Nephron progenitor cell (in vitro differentiated cells): ENCODE data around the gene PLP1.

Source experiments
- DNase-seq: peaks from one replicate; pipeline ENCODE4 v3.0.0; 2021
- H3K27ac Mint-ChIP-seq: 2 replicates; pipeline ENCODE4 v1.8.0; 2021; ENCODE audit warnings: mild to moderate bottlenecking, moderate library complexity, mixed read lengths
- H3K27me3 Mint-ChIP-seq: 2 replicates; pipeline ENCODE4 v1.8.0; 2021; ENCODE audit warnings: mild to moderate bottlenecking, low read depth, mixed read lengths; ENCODE audit not compliant: poor library complexity
- H3K36me3 Mint-ChIP-seq: 2 replicates; pipeline ENCODE4 v1.8.0; 2021; ENCODE audit warnings: low read depth, mixed read lengths
- H3K4me1 Mint-ChIP-seq: 2 replicates; pipeline ENCODE4 v1.8.0; 2021; ENCODE audit warnings: mixed read lengths
- H3K4me3 Mint-ChIP-seq: 2 replicates; pipeline ENCODE4 v1.8.0; 2021; ENCODE audit warnings: mild to moderate bottlenecking, moderate library complexity, mixed read lengths
- H3K9me3 Mint-ChIP-seq: 2 replicates; pipeline ENCODE4 v1.8.0; 2021; ENCODE audit warnings: mild to moderate bottlenecking, moderate library complexity, mixed read lengths
- TF ChIP-seq, protein P1 (sequence below): fragments of 200-600 bp; sonication (generic); IDR thresholded peaks from 2 replicates; pipeline ENCODE4 v1.5.0; 2021; ENCODE audit warnings: antibody characterized with exemption

Gene PLP1, protein sequence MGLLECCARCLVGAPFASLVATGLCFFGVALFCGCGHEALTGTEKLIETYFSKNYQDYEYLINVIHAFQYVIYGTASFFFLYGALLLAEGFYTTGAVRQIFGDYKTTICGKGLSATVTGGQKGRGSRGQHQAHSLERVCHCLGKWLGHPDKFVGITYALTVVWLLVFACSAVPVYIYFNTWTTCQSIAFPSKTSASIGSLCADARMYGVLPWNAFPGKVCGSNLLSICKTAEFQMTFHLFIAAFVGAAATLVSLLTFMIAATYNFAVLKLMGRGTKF

GRCh38 chrX:103776546-103776945 lies at the start of gene PLP1:
TSS of gene PLP1 (plus strand) at chrX:103776840. CDS start at chrX:103776996, 156 bp downstream.
- DNase-seq = no peak
- no peaks in the 10 kb centered on the region for H3K36me3 Mint-ChIP-seq

GRCh38 chrX:103727115-103727514 lies 49.5 kb upstream of the PLP1 start:
- Mint-ChIP-seq H3K27ac (no peak overlapping the region), H3K27me3 (peaks cover 1% of the 10 kb centered on the region), H3K4me1 (peaks cover 47% of the 10 kb centered on the region), H3K36me3 (no peaks in the 10 kb centered on the region), H3K4me3 (no peak overlapping the region), H3K9me3 (peaks cover 3% of the 10 kb centered on the region)
- no peak for DNase-seq
- TF ChIP-seq, protein P1, sequence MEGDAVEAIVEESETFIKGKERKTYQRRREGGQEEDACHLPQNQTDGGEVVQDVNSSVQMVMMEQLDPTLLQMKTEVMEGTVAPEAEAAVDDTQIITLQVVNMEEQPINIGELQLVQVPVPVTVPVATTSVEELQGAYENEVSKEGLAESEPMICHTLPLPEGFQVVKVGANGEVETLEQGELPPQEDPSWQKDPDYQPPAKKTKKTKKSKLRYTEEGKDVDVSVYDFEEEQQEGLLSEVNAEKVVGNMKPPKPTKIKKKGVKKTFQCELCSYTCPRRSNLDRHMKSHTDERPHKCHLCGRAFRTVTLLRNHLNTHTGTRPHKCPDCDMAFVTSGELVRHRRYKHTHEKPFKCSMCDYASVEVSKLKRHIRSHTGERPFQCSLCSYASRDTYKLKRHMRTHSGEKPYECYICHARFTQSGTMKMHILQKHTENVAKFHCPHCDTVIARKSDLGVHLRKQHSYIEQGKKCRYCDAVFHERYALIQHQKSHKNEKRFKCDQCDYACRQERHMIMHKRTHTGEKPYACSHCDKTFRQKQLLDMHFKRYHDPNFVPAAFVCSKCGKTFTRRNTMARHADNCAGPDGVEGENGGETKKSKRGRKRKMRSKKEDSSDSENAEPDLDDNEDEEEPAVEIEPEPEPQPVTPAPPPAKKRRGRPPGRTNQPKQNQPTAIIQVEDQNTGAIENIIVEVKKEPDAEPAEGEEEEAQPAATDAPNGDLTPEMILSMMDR = no peak

More at GRCh38 chrX:103776546-103776945, at the start of gene PLP1:
- Mint-ChIP-seq H3K4me1 (peaks cover 55% of the 10 kb centered on the region), H3K9me3 (peaks cover 11% of the 10 kb centered on the region), H3K27ac (no peak within 1 kb of the TSS), H3K4me3 (peak within 1 kb of the TSS; percentile 41), H3K27me3 (peaks cover 6% of the 10 kb centered on the region)
- TF ChIP-seq, protein P1 = no peak

DNA sequence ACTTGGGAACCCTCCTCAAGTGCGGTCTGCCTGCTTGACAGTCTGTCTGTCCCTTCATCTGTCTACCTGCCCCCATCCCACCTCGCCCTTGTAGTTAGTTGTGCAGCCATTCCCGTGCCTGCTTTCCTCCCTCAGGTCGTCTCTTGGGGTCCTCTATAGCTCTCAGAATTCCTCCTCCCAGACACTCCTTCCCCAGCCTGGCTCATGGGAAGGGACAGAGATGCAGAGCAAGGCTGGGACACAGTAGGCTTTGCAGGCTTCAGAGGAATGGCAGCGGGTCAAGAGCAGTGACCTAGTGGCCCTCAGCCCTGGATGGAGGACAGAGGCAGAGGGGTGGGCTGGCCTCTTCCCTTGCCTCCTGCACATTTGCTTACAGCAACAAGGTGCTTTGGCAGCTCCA lies 47.6 kb upstream of the PLP1 start:
- Mint-ChIP-seq H3K27ac (no peak overlapping the region), H3K4me1 (peaks cover 47% of the 10 kb centered on the region), H3K27me3 (no peaks in the 10 kb centered on the region), H3K9me3 (peaks cover 3% of the 10 kb centered on the region), H3K4me3 (peak overlapping the region; percentile 35), H3K36me3 (no peaks in the 10 kb centered on the region)
- TF ChIP-seq, protein P1 = no peak
- DNase-seq = no peak

- DNase-seq = no peak
- Mint-ChIP-seq H3K4me3 (no peak overlapping the region), H3K27me3 (no peaks in the 10 kb centered on the region), H3K9me3 (peaks cover 3% of the 10 kb centered on the region), H3K36me3 (no peaks in the 10 kb centered on the region), H3K27ac (no peak overlapping the region), H3K4me1 (peaks cover 47% of the 10 kb centered on the region)
- TF ChIP-seq, protein P1 = no peak
These were observed 46.4 kb upstream of the PLP1 start for GRCh38 chrX:103730147-103730795.

GRCh38 chrX:103730796-103731493 lies 45.7 kb upstream of the PLP1 start:
- Mint-ChIP-seq H3K27ac (peak overlapping the region; percentile 80), H3K4me1 (peaks cover 47% of the 10 kb centered on the region), H3K9me3 (peaks cover 6% of the 10 kb centered on the region), H3K27me3 (no peaks in the 10 kb centered on the region), H3K36me3 (no peaks in the 10 kb centered on the region), H3K4me3 (no peak overlapping the region)
- no peak for DNase-seq
- TF ChIP-seq, protein P1 = no peak
